HG03025 (cell line): ENCODE results near the gene HSCB.
"Not testable (repeated sequence)": the region's sequence is repeated elsewhere in the genome, so short reads cannot be mapped to it uniquely, and the experiment has no call there.

Source experiments
- ATAC-seq: cut with Tn5 transposase; IDR thresholded peaks from one replicate; pipeline ENCODE4 v1.9.1; 2021; ENCODE audit warnings: mild to moderate bottlenecking, moderate library complexity; ENCODE audit not compliant: unreplicated experiment, low FRiP score

Gene HSCB

GRCh38 chr22:28783786-28784671, 42.2 kb downstream of the HSCB start:
- no peak for ATAC-seq

- no peak for ATAC-seq
Observed at GRCh38 chr22:28788601-28789000, 46.8 kb downstream of the HSCB start.

- ATAC-seq, result no peak
Observed at GRCh38 chr22:28791124-28791523, 49.3 kb downstream of the HSCB start.

- peak; percentile 50 for ATAC-seq
Observed at GRCh38 chr22:28791841-28792490, 50.1 kb downstream of the HSCB start.

- ATAC-seq, result peak; percentile 21
Observed at GRCh38 chr22:28792491-28793383, 50.9 kb downstream of the HSCB start.

GRCh38 chr22:28793976-28794584, 52.2 kb downstream of the HSCB start:
- ATAC-seq, result no peak

GRCh38 chr22:28795071-28795693, 53.3 kb downstream of the HSCB start:
- ATAC-seq, result no peak

GRCh38 chr22:28795932-28796856, 54.4 kb downstream of the HSCB start:
- no peak for ATAC-seq

- no peak for ATAC-seq
Observed at GRCh38 chr22:28798810-28799605, 57.2 kb downstream of the HSCB start.

- peak; percentile 38 for ATAC-seq
Observed at GRCh38 chr22:28799606-28800307, 57.9 kb downstream of the HSCB start.

GRCh38 chr22:28800308-28801041, 58.6 kb downstream of the HSCB start, which contains the start of gene XBP1:
TSS of gene XBP1 (minus strand) at chr22:28800569.
- peak; percentile 74 for ATAC-seq

- no peak for ATAC-seq
Observed at GRCh38 chr22:28801845-28802594, 60.2 kb downstream of the HSCB start.

GRCh38 chr22:28802595-28803123, 60.8 kb downstream of the HSCB start:
- no peak for ATAC-seq

GRCh38 chr22:28805426-28805825, 63.6 kb downstream of the HSCB start:
- ATAC-seq, result not testable (repeated sequence)
